Body of pancreas (tissue), 4 donors: ENCODE measurements around the gene MMP25. TPM values are rescaled to one million over a fixed set of nuclear protein-coding genes. Genes with fewer than 3 reads are reported as not detected.

ENCODE experiments used
- ATAC-seq: fragments of 150-250 bp; one replicate; pipeline ENCODE4 v1.9.1; 2016
- DNase-seq, 4 donors: peaks; one replicate each; pipeline ENCODE4 v3.0.0-alpha.2; 2019
- H3K27ac ChIP-seq, 4 donors: fragments of 200-600 bp; sonication (generic); 1 replicate in 3 of 4; 2 replicates in 1 of 4; pipeline versions ENCODE4 v1.5.1 to v1.6.1; 2016 to 2019; ENCODE audit warnings: mild to moderate bottlenecking in 1 of 4, mixed read lengths in 1 of 4, moderate library complexity in 1 of 4
- H3K27me3 ChIP-seq, 2 donors: fragments of 200-600 bp; sonication (generic); one replicate each; pipeline ENCODE4 v1.6.0; 2016; ENCODE audit warnings: mild to moderate bottlenecking in 1 of 2
- H3K36me3 ChIP-seq, 2 donors: fragments of 200-600 bp; sonication (generic); replicated peaks in 1 of 2; 2 replicates each; pipeline ENCODE4 v1.5.1; 2016; ENCODE audit warnings: low read depth in 2 of 2; ENCODE audit not compliant: insufficient read depth in 1 of 2
- H3K4me1 ChIP-seq: fragments of 200-600 bp; sonication (generic); one replicate; pipeline ENCODE4 v1.6.0; 2016
- H3K4me3 ChIP-seq, 2 donors: fragments of 200-600 bp; sonication (generic); 1 replicate in 1 of 2; 2 replicates in 1 of 2; pipeline ENCODE4 v1.5.1; 2016 to 2019
- H3K9me3 ChIP-seq, 3 donors: fragments of 200-600 bp; sonication (generic); 1 replicate in 2 of 3; 2 replicates in 1 of 3; pipeline ENCODE4 v1.5.1; 2016
- POLR2A ChIP-seq, 3 donors: fragments of 450-650 bp; IDR thresholded peaks; one replicate each; pipeline ENCODE4 v1.6.1; 2016; ENCODE audit warnings: antibody characterized with exemption in 3 of 3, mild to moderate bottlenecking in 2 of 3
- WGBS, 2 donors: methylation state at CpG; one replicate each; pipeline ENCODE4 v1.1.5; 2017; 5-methylcytosine and 5-hydroxymethylcytosine counted together
- intact Hi-C: fragments of 100-400 bp; cut with DNase I; formaldehyde crosslinking; loops from one replicate; pipeline ENCODE4 v1.15.1; 2023
- total RNA-seq, 2 donors: library from RNA; depleted of rRNA; stranded (reverse); fragments of >200 nt; gene quantifications; one replicate each; pipeline ENCODE4 v1.1.0, GENCODE V29; 2016
- TF ChIP-seq, protein P1 (sequence below), 7 experiments: fragments of 450-650 bp in 4 of 7; fragments of 200-600 bp in 3 of 7; sonication (generic) in 3 of 7; IDR thresholded peaks; one replicate each; pipeline ENCODE4 v1.5.1; 2016 to 2019; ENCODE audit warnings: antibody characterized with exemption in 7 of 7

Gene MMP25
- total RNA-seq, 2 donors from 2014 or later: under 0.01 to 0.99 TPM

DNA sequence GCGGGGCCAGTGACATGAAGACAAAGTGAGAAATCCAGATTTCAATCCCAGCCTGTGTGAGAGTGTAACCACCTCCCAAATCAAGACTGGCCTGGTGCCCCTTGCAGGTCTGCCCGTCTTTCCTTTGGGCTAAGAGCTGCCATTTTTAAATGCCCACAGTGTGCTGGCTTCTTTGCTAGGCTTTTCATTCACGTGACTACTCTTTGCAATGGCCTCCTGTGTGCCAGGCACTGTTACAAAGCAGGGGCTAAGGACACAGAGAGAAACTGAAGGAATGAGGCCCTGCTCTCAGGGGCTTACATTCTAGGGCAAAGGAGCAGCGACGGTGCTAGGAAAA lies 53.0 kb downstream of the MMP25 start:
- TF ChIP-seq, protein P1, sequence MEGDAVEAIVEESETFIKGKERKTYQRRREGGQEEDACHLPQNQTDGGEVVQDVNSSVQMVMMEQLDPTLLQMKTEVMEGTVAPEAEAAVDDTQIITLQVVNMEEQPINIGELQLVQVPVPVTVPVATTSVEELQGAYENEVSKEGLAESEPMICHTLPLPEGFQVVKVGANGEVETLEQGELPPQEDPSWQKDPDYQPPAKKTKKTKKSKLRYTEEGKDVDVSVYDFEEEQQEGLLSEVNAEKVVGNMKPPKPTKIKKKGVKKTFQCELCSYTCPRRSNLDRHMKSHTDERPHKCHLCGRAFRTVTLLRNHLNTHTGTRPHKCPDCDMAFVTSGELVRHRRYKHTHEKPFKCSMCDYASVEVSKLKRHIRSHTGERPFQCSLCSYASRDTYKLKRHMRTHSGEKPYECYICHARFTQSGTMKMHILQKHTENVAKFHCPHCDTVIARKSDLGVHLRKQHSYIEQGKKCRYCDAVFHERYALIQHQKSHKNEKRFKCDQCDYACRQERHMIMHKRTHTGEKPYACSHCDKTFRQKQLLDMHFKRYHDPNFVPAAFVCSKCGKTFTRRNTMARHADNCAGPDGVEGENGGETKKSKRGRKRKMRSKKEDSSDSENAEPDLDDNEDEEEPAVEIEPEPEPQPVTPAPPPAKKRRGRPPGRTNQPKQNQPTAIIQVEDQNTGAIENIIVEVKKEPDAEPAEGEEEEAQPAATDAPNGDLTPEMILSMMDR (IDR thresholded peaks at IDR 0.05): no peak
- TF ChIP-seq POLR2A (IDR thresholded peaks at IDR 0.05): no peak
- Histone ChIP-seq H3K36me3 (no peaks in the 10 kb centered on the region), H3K4me1 (peaks cover 16% of the 10 kb centered on the region), H3K27ac (no peak overlapping the region), H3K9me3 (no peaks in the 10 kb centered on the region), H3K4me3 (no peak overlapping the region), H3K27me3 (no peaks in the 10 kb centered on the region)
- intact Hi-C loops: no loop called here
- 70 to 87% methylated on average over 5 of the region's 5 CpGs for WGBS, 2 donors
- no peak for DNase-seq
- ATAC-seq: no peak

DNA sequence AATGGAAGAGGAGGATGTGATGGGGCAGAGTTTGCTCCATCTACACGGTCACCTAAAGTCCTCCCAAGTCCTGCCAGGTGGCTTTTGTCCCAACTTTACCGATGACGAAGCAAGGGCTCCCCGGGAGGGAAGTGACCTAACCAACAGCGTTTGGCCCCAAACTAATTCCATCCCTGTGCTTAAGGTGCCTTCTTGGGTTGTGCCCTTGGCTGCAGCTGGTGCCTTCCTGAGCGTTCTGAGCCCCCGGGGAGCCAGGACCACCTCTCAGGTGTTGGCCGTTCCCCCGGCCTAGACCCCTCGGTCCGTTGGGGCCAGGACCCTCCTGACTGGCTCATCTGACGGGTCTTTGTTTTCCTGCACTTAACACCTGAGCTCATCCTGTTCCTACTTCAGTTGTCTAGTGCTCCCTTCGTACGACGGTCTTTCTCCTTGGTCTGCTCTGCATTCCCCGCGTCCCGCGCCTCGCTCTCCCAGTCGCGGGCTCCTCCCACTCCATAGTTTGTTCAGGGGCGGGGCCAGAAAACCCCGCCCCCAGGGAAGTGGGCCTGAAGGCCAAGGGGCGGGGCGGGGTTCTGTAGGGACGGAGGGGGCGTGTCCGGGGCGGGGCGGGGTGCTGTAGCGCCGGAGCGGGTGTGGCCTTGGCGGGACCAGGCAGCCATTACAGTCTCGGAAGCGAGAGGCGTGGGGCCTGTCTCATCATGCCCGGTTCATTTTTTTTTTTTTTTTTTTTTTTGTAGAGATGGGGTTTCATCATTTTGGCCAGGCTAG lies 53.6 kb downstream of the MMP25 start:
- TF ChIP-seq, protein P1 (IDR thresholded peaks at IDR 0.05): no peak
- TF ChIP-seq POLR2A (IDR thresholded peaks at IDR 0.05): peak in 2 of 3 donors; percentile 29

DNA sequence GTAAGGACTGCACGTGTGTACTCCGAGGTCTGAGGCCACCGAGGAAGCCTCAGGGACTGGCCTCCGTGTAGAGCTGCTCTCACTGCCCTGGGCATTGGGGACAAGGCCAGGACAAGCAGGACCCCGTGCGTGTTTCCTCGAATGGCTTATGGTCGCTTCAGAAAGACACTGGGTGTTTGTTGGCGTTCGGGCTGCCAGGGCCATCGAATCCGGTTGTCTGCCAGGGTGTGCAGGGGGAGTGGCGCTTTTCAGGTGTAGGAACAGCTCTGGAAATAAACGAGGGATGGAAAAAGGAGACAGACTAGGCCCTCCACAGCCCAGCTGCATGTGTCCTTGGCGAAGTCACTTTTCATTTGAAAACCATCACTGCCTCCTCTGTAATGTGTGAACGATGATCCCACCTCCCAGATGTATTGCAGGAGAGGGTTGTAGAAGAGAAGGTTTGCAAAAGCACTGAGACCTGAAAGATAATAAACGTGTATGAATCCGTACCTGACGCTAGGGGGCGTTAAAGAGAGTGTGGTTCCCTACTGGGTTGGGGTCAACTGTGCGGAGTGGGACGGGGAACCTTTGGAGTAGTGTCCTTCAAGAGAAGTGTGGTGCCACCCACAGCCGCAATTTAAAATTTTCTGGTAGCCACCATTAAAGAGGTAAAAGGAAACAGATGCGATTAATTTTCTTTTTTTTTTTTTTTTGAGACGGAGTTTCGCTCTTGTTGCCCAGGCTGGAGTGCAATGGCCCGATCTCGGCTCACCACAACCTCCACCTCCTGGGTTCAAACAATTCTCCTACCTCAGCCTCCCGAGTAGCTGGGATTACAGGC lies 54.9 kb downstream of the MMP25 start:
- no peak overlapping the region for H3K4me3 ChIP-seq
- peaks cover 22% of the 10 kb centered on the region for H3K4me1 ChIP-seq
- H3K9me3 ChIP-seq: no peaks in the 10 kb centered on the region
- H3K27ac ChIP-seq: peak overlapping the region in 2 of 4 donors; percentile 23 to 39
- intact Hi-C loops: no loop called here
- H3K36me3 ChIP-seq: no peaks in the 10 kb centered on the region
- no peak for ATAC-seq
- peak in 1 of 4 donors; percentile 26 for DNase-seq
- H3K27me3 ChIP-seq: no peaks in the 10 kb centered on the region
- WGBS, 2 donors: 47 to 53% methylated on average over 28 to 29 of the region's 29 CpGs
- TF ChIP-seq POLR2A (IDR thresholded peaks at IDR 0.05): no peak
- TF ChIP-seq, protein P1 (IDR thresholded peaks at IDR 0.05): peak in 6 of 7 experiments; percentile 22 to 48 (median 36)

More for the DNA sequence above, 53.6 kb downstream of the MMP25 start:
- Histone ChIP-seq H3K4me1 (peaks cover 16% of the 10 kb centered on the region), H3K27ac (peak overlapping the region in 1 of 4 donors; percentile 32), H3K9me3 (no peaks in the 10 kb centered on the region), H3K36me3 (no peaks in the 10 kb centered on the region), H3K27me3 (no peaks in the 10 kb centered on the region), H3K4me3 (no peak overlapping the region)
- ATAC-seq (peak; percentile 94), DNase-seq (peak; percentile 95 to 98 (median 96))
- 2 to 3% methylated on average over 18 to 39 of the region's 39 CpGs for WGBS, 2 donors
- intact Hi-C loops: no loop called here

DNA sequence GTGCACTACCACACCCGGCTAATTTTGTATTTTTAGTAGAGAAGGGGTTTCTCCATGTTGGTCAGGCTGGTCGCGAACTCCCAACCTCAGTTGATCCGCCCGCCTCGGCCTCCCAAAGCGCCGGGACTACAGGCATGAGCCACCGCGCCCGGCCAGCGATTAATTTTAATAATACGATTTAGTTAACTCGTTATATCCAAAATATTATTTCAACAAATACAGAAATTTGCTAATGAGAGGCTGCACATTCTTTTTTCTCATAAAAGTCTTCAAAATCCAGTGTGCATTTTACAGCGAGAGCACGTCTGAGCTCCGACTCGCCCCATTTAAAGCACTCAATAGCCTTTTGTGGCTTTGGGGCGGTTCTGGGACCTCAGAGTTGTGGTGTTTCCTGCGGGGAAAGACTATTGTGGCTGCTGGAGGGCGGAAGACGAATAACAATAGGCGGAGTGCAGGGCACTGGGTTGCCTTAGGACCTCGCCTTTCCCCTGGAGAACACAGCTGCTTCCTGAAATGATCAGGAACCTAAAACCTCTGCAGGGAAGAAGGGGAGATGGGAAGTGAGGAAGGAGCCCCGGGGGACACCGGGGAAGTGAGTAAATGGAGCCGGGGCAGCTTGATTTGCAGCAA lies 55.6 kb downstream of the MMP25 start:
- intact Hi-C loops: no loop called here
- ATAC-seq (no peak), DNase-seq (no peak)
- no peaks in the 10 kb centered on the region for H3K36me3 ChIP-seq
- H3K9me3 ChIP-seq: no peaks in the 10 kb centered on the region
- TF ChIP-seq, protein P1 (IDR thresholded peaks at IDR 0.05): no peak
- TF ChIP-seq POLR2A (IDR thresholded peaks at IDR 0.05): no peak
- H3K4me1 ChIP-seq: peaks cover 24% of the 10 kb centered on the region
- H3K27me3 ChIP-seq: no peaks in the 10 kb centered on the region
- H3K27ac ChIP-seq: peak overlapping the region in 2 of 4 donors; percentile 15 to 23
- no peak overlapping the region for H3K4me3 ChIP-seq
- 66 to 67% methylated on average over 26 to 27 of the region's 27 CpGs for WGBS, 2 donors
